Thyroid gland (tissue), 4 donors: ENCODE measurements around the gene TMEM238. TPM values are rescaled to one million over a fixed set of nuclear protein-coding genes. Genes with fewer than 3 reads are reported as not detected.
"Not testable (repeated sequence)": the region's sequence is repeated elsewhere in the genome, so short reads cannot be mapped to it uniquely, and the experiment has no call there.

Experiments
- DNase-seq, 2 donors: peaks; one replicate each; pipeline ENCODE4 v3.0.0-alpha.2; 2019
- H3K27ac ChIP-seq, 3 donors: fragments of 200-600 bp; sonication (generic); 1 replicate in 2 of 3; 2 replicates in 1 of 3; pipeline ENCODE4 v1.5.1; 2016 to 2019; ENCODE audit warnings: mild to moderate bottlenecking in 1 of 3, moderate library complexity in 1 of 3
- H3K27me3 ChIP-seq: fragments of 200-600 bp; sonication (generic); one replicate; pipeline ENCODE4 v1.5.1; 2019
- H3K36me3 ChIP-seq, 2 donors: fragments of 200-600 bp; sonication (generic); one replicate each; pipeline ENCODE4 v1.5.1; 2016 to 2019
- H3K4me1 ChIP-seq, 2 donors: fragments of 200-600 bp; sonication (generic); one replicate each; pipeline ENCODE4 v1.5.1; 2017 to 2019
- H3K4me3 ChIP-seq, 3 donors: fragments of 200-600 bp; sonication (generic); replicated peaks in 1 of 3; 1 replicate in 2 of 3; 2 replicates in 1 of 3; pipeline ENCODE4 v1.5.1; 2016; ENCODE audit warnings: mild to moderate bottlenecking in 1 of 3
- H3K9me3 ChIP-seq: fragments of 200-600 bp; sonication (generic); one replicate; pipeline ENCODE4 v1.5.1; 2017
- CTCF ChIP-seq, 6 experiments: fragments of 200-600 bp in 3 of 6; fragments of 450-650 bp in 3 of 6; sonication (generic) in 3 of 6; IDR thresholded peaks; one replicate each; pipeline ENCODE4 v1.5.1; 2016 to 2019; ENCODE audit warnings: antibody characterized with exemption in 6 of 6, mild to moderate bottlenecking in 2 of 6, inconsistent platforms in 1 of 6, moderate library complexity in 1 of 6
- POLR2A ChIP-seq, 2 donors: fragments of 450-650 bp; IDR thresholded peaks; one replicate each; pipeline ENCODE4 v1.6.1; 2017; ENCODE audit warnings: antibody characterized with exemption in 2 of 2, mild to moderate bottlenecking in 2 of 2, moderate library complexity in 1 of 2
- WGBS, 2 donors: methylation state at CpG; one replicate each; pipeline ENCODE4 v1.1.5; 2017; 5-methylcytosine and 5-hydroxymethylcytosine counted together
- intact Hi-C: fragments of 100-400 bp; cut with DNase I; formaldehyde crosslinking; loops from one replicate; pipeline ENCODE4 v1.15.1; 2023
- total RNA-seq, 4 donors: library from RNA; depleted of rRNA; stranded (reverse); fragments of >200 nt; gene quantifications; one replicate each; pipeline ENCODE4 v1.2.3, GENCODE V29; 2016

The TMEM238 gene
- total RNA-seq, 4 donors from 2014 or later: 6.3 to 73.5 (median 31.2) TPM

GRCh38 chr19:55426042-55426441 lies 42.0 kb upstream of the TMEM238 start:
- intact Hi-C loops: loop anchor here (10.0 kb wide), 1 partner anchor 121 kb away; no protein-coding TSS in a partner anchor

GRCh38 chr19:55424518-55424917 lies 40.4 kb upstream of the TMEM238 start:
- no peaks in the 10 kb centered on the region for H3K9me3 ChIP-seq
- H3K27ac ChIP-seq: no peak overlapping the region
- no peak for DNase-seq
- no peak for TF ChIP-seq CTCF (IDR thresholded peaks at IDR 0.05)
- TF ChIP-seq POLR2A (IDR thresholded peaks at IDR 0.05): no peak
- WGBS, 2 donors: 64 to 70% methylated on average over 3 of the region's 3 CpGs
- no peaks in the 10 kb centered on the region for H3K36me3 ChIP-seq
- intact Hi-C loops: loop anchor here (10.0 kb wide), 1 partner anchor 120 kb away; no protein-coding TSS in a partner anchor
- no peaks in the 10 kb centered on the region for H3K27me3 ChIP-seq
- H3K4me1 ChIP-seq: no peaks in the 10 kb centered on the region
- H3K4me3 ChIP-seq: no peak overlapping the region

More at GRCh38 chr19:55426042-55426441, 42.0 kb upstream of the TMEM238 start:
- H3K36me3 ChIP-seq: no peaks in the 10 kb centered on the region
- no peak overlapping the region for H3K4me3 ChIP-seq
- no peak overlapping the region for H3K27ac ChIP-seq
- no peaks in the 10 kb centered on the region for H3K9me3 ChIP-seq
- TF ChIP-seq POLR2A (IDR thresholded peaks at IDR 0.05): no peak
- TF ChIP-seq CTCF (IDR thresholded peaks at IDR 0.05): no peak
- no peaks in the 10 kb centered on the region for H3K27me3 ChIP-seq
- DNase-seq: no peak
- no peaks in the 10 kb centered on the region for H3K4me1 ChIP-seq
- WGBS, 2 donors: 67 to 75% methylated on average over 2 of the region's 2 CpGs

GRCh38 chr19:55423225-55424005 lies 39.3 kb upstream of the TMEM238 start:
- WGBS, 2 donors: 71 to 81% methylated on average over 13 of the region's 13 CpGs
- Histone ChIP-seq H3K27me3 (no peaks in the 10 kb centered on the region), H3K4me1 (no peaks in the 10 kb centered on the region), H3K36me3 (no peaks in the 10 kb centered on the region), H3K9me3 (no peaks in the 10 kb centered on the region), H3K27ac (no peak overlapping the region), H3K4me3 (no peak overlapping the region)
- DNase-seq: no peak
- TF ChIP-seq POLR2A (IDR thresholded peaks at IDR 0.05) (no peak), CTCF (IDR thresholded peaks at IDR 0.05) (no peak)
- intact Hi-C loops: loop anchor here (10.0 kb wide), 1 partner anchor 119 kb away; no protein-coding TSS in a partner anchor

- H3K4me3 ChIP-seq, H3K27ac ChIP-seq, H3K27me3 ChIP-seq, H3K36me3 ChIP-seq, H3K9me3 ChIP-seq, H3K4me1 ChIP-seq, DNase-seq: not testable (repeated sequence)
- intact Hi-C loops: loop anchor here (10.0 kb wide), 1 partner anchor 116 kb away; no protein-coding TSS in a partner anchor
- 66 to 71% methylated on average over 4 of the region's 4 CpGs for WGBS, 2 donors
Observed at GRCh38 chr19:55421281-55421680, 37.2 kb upstream of the TMEM238 start.

GRCh38 chr19:55419624-55420236 lies 35.6 kb upstream of the TMEM238 start:
- Histone ChIP-seq H3K27me3 (no peaks in the 10 kb centered on the region), H3K4me3 (no peak overlapping the region), H3K9me3 (no peaks in the 10 kb centered on the region), H3K4me1 (no peaks in the 10 kb centered on the region), H3K27ac (no peak overlapping the region), H3K36me3 (no peaks in the 10 kb centered on the region)
- TF ChIP-seq CTCF (IDR thresholded peaks at IDR 0.05): no peak
- no peak for TF ChIP-seq POLR2A (IDR thresholded peaks at IDR 0.05)
- 60 to 69% methylated on average over 3 to 5 of the region's 5 CpGs for WGBS, 2 donors
- intact Hi-C loops: loop anchor here (5.0 to 10.0 kb wide), 2 partner anchors 115 to 277 kb away; no protein-coding TSS in a partner anchor
- DNase-seq: no peak
